Right atrium auricular region (tissue), 2 donors: ENCODE results near the gene CDKAL1. TPM values are rescaled to one million over a fixed set of nuclear protein-coding genes. Genes with fewer than 3 reads are reported as not detected.

ENCODE experiments used
- DNase-seq: peaks from one replicate; pipeline ENCODE4 v3.0.0-alpha.2; 2019; ENCODE audit warnings: low spot score
- H3K27ac ChIP-seq, 2 donors: fragments of 200-600 bp; sonication (generic); 1 replicate in 1 of 2; 2 replicates in 1 of 2; pipeline ENCODE4 v1.5.1; 2016 to 2019
- H3K27me3 ChIP-seq, 2 donors: fragments of 200-600 bp; sonication (generic); one replicate each; pipeline versions ENCODE4 v1.5.1 to v1.6.0; 2017 to 2019
- H3K36me3 ChIP-seq: fragments of 200-600 bp; sonication (generic); one replicate; pipeline ENCODE4 v1.5.1; 2016
- H3K4me1 ChIP-seq, 2 donors: fragments of 200-600 bp; sonication (generic); one replicate each; pipeline versions ENCODE4 v1.5.1 to v1.6.0; 2017 to 2019
- H3K4me3 ChIP-seq, 2 donors: fragments of 200-600 bp; sonication (generic); 1 replicate in 1 of 2; 2 replicates in 1 of 2; pipeline ENCODE4 v1.5.1; 2017 to 2019; ENCODE audit warnings: mild to moderate bottlenecking in 1 of 2, moderate library complexity in 1 of 2
- H3K9me3 ChIP-seq, 2 donors: fragments of 200-600 bp; sonication (generic); one replicate each; pipeline ENCODE4 v1.5.1; 2019
- CTCF ChIP-seq, 2 donors: fragments of 200-600 bp; sonication (generic); IDR thresholded peaks; one replicate each; pipeline ENCODE4 v1.5.1; 2019; ENCODE audit warnings: antibody characterized with exemption in 2 of 2
- total RNA-seq, 2 donors: library from RNA; depleted of rRNA; stranded (reverse); fragments of >200 nt; gene quantifications; one replicate each; pipeline ENCODE4 v1.1.0, GENCODE V29; 2016

CDKAL1 gene
- total RNA-seq, 2 donors from 2014 or later, result 8.8 to 10.5 TPM

GRCh38 chr6:20907486-20908071, 373.3 kb downstream of the CDKAL1 start:
- H3K4me1 ChIP-seq, result no peaks in the 10 kb centered on the region
- H3K27ac ChIP-seq, result no peak overlapping the region
- no peaks in the 10 kb centered on the region for H3K9me3 ChIP-seq
- no peak for TF ChIP-seq CTCF (IDR thresholded peaks at IDR 0.05)
- no peaks in the 10 kb centered on the region for H3K27me3 ChIP-seq
- H3K4me3 ChIP-seq, result no peak overlapping the region
- no peaks in the 10 kb centered on the region for H3K36me3 ChIP-seq
- no peak for DNase-seq

GRCh38 chr6:20909621-20910020, 375.4 kb downstream of the CDKAL1 start:
- H3K27ac ChIP-seq, result no peak overlapping the region
- H3K9me3 ChIP-seq, result no peaks in the 10 kb centered on the region
- no peaks in the 10 kb centered on the region for H3K36me3 ChIP-seq
- no peaks in the 10 kb centered on the region for H3K27me3 ChIP-seq
- no peaks in the 10 kb centered on the region for H3K4me1 ChIP-seq
- DNase-seq, result no peak
- TF ChIP-seq CTCF (IDR thresholded peaks at IDR 0.05), result no peak
- H3K4me3 ChIP-seq, result no peak overlapping the region

DNA sequence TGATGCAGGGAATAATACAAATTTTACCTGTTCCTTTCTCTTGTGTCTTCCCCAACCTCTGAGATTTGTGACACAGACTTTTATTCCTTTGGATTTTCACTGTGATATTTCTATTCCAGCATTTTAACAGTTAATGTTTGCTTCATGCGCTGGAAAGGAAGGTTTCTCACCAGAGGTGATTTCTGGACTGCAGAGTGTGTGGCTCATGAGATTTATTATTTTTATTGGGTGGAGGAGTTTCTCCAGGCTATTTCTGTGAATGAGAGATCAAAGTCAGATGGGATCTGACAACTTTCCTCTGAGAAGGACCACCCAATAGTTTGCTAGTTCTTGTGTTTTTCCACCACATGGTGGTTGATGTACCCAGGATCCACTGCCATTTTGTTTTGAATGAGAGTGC, 377.5 kb downstream of the CDKAL1 start:
- no peak for TF ChIP-seq CTCF (IDR thresholded peaks at IDR 0.05)
- Histone ChIP-seq H3K4me3 (no peak overlapping the region), H3K27me3 (no peaks in the 10 kb centered on the region), H3K27ac (no peak overlapping the region), H3K36me3 (no peaks in the 10 kb centered on the region), H3K9me3 (peaks cover 0 to 9% of the 10 kb centered on the region in 2 donors), H3K4me1 (no peaks in the 10 kb centered on the region)
- DNase-seq, result no peak

DNA sequence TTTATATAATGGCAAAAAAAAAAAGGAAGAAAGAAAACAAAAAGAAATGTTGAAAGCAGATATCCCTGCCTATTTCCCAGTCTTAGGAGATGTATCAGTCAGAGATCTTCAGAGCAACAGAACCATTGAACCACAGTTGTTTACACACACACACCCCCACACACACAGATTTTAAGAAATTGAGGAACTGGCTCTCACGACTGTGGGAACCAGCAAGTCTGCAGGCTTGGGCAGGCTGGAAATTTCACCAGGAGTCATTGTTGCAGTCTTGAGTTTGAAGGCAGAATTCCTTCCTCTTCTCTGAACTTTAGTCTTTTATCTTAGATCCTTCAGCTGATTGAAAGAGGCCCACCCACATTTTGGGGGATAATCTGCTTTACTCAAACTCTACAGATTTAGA, 380.9 kb downstream of the CDKAL1 start:
- no peak for DNase-seq
- Histone ChIP-seq H3K9me3 (peaks cover 0 to 9% of the 10 kb centered on the region in 2 donors), H3K27ac (no peak overlapping the region), H3K36me3 (no peaks in the 10 kb centered on the region), H3K27me3 (no peaks in the 10 kb centered on the region), H3K4me1 (no peaks in the 10 kb centered on the region), H3K4me3 (no peak overlapping the region)
- no peak for TF ChIP-seq CTCF (IDR thresholded peaks at IDR 0.05)

DNA sequence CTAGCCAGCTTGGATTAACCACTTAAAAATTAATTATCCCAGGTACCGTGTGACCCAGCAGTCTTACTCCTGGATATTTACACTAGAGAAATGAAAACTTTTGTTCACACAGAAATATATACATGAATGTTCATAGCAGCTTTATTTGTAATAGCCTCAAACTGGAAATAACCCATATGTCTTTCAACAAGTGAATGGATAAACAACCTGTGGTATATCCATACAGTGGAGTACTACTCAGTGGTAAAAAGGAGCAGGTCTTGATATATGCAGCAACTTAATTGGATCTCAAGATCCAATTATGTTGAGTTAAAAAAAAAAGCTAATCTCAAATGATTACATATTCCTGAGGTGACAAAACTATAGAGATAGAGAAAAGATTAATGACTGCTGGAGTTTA, 381.4 kb downstream of the CDKAL1 start:
- H3K27me3 ChIP-seq, result no peaks in the 10 kb centered on the region
- H3K9me3 ChIP-seq, result peaks cover 0 to 9% of the 10 kb centered on the region in 2 donors
- H3K27ac ChIP-seq, result no peak overlapping the region
- no peaks in the 10 kb centered on the region for H3K36me3 ChIP-seq
- no peak for DNase-seq
- H3K4me3 ChIP-seq, result no peak overlapping the region
- no peaks in the 10 kb centered on the region for H3K4me1 ChIP-seq
- TF ChIP-seq CTCF (IDR thresholded peaks at IDR 0.05), result no peak

DNA sequence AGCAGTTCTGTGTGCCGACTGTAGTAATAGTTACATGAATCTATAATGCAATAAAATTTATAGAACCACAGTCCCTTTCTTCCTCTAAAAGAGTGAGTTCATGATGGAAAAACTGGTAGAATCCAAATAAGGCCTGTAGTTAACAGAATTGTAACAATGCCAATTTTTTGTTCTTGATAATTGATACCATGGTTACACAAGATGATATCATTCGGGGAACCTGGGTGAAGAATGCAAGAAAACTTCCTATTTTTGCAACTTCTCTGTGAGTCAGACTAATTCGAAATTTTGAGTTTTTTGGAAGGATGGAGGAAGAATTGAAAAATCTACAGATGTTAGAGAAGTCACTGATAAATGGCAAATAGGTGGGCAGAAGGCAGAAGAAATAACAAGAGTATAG, 381.8 kb downstream of the CDKAL1 start:
- no peaks in the 10 kb centered on the region for H3K36me3 ChIP-seq
- no peak overlapping the region for H3K27ac ChIP-seq
- peaks cover 0 to 9% of the 10 kb centered on the region in 2 donors for H3K9me3 ChIP-seq
- no peaks in the 10 kb centered on the region for H3K4me1 ChIP-seq
- H3K27me3 ChIP-seq, result no peaks in the 10 kb centered on the region
- no peak for DNase-seq
- no peak for TF ChIP-seq CTCF (IDR thresholded peaks at IDR 0.05)
- no peak overlapping the region for H3K4me3 ChIP-seq
